T-cell (primary cell): ENCODE data around the gene SELL. TPM values are rescaled to one million over a fixed set of nuclear protein-coding genes. Genes with fewer than 3 reads are reported as not detected.
"Not testable (repeated sequence)": the region's sequence is repeated elsewhere in the genome, so short reads cannot be mapped to it uniquely, and the experiment has no call there.

Experiments used
- ATAC-seq, 4 experiments: fragments of 200-7000 bp in 3 of 4; fragments of 150-1000 bp in 1 of 4; cut with Tn5 transposase; replicated peaks in 1 of 4; 1 replicate in 3 of 4; 2 replicates in 1 of 4; pipeline ENCODE4 v1.10.0; 2021; ENCODE audit warnings: moderate library complexity in 3 of 4, mild to moderate bottlenecking in 2 of 4, moderate number of reproducible peaks in 1 of 4
- CTCF ChIA-PET, 2 donors: fragments of 300-600 bp; sonication (Branson Sonifier 250); formaldehyde crosslinking; loops; one replicate each; lab custom pipeline; 2022; ENCODE audit warnings: antibody characterized with exemption in 2 of 2; lab: Charles Lee
- POLR2A ChIA-PET, 2 donors: fragments of 300-600 bp; sonication (Branson Sonifier 250); formaldehyde crosslinking; loops; one replicate each; lab custom pipeline; 2022; ENCODE audit warnings: antibody characterized with exemption in 2 of 2; lab: Charles Lee
- DNase-seq, 35 experiments: peaks; one replicate each; pipeline versions ENCODE4 v3.0.0 to v3.0.0-alpha.2; 2013 to 2023
- H3K27ac ChIP-seq: one replicate; pipeline ENCODE4 v1.5.1; 2013; ENCODE audit warnings: low read length
- H3K27me3 ChIP-seq, 2 experiments: replicated peaks in 1 of 2; 1 replicate in 1 of 2; 2 replicates in 1 of 2; pipeline versions ENCODE4 v1.6.1 to v1.7.0; 2013; ENCODE audit warnings: low read length in 1 of 2, mixed read lengths in 1 of 2; ENCODE audit not compliant: control insufficient read depth in 2 of 2, insufficient read depth in 2 of 2; ENCODE audit errors: extremely low read depth in 1 of 2
- H3K36me3 ChIP-seq, 2 donors: 1 replicate in 1 of 2; 2 replicates in 1 of 2; pipeline versions ENCODE4 v1.6.1 to v1.7.0; 2013; ENCODE audit warnings: low read length in 1 of 2; ENCODE audit not compliant: control insufficient read depth in 2 of 2, insufficient read depth in 1 of 2; ENCODE audit errors: extremely low read depth in 1 of 2
- H3K4me1 ChIP-seq, 2 experiments: 1 replicate in 1 of 2; 2 replicates in 1 of 2; pipeline versions ENCODE4 v1.6.1 to v1.7.0; 2013; ENCODE audit warnings: low read length in 2 of 2, mixed read lengths in 1 of 2; ENCODE audit not compliant: insufficient read depth in 2 of 2, control insufficient read depth in 1 of 2; ENCODE audit errors: extremely low read depth in 1 of 2
- H3K4me3 ChIP-seq, 2 donors: 1 replicate in 1 of 2; 2 replicates in 1 of 2; pipeline versions ENCODE4 v1.5.1 to v1.7.0; 2013; ENCODE audit warnings: mild to moderate bottlenecking in 2 of 2, low read length in 1 of 2, moderate library complexity in 1 of 2; ENCODE audit not compliant: control insufficient read depth in 1 of 2; ENCODE audit errors: extremely low read depth in 1 of 2
- H3K9me3 ChIP-seq: 2 replicates; pipeline ENCODE4 v1.7.0; 2013
- H3K27ac Mint-ChIP-seq, 2 donors: one replicate each; pipeline ENCODE4 v1.8.0; 2020 to 2021; ENCODE audit warnings: mild to moderate bottlenecking in 2 of 2, mixed read lengths in 2 of 2
- H3K27me3 Mint-ChIP-seq, 2 donors: one replicate each; pipeline ENCODE4 v1.8.0; 2021 to 2022; ENCODE audit warnings: mixed read lengths in 2 of 2
- H3K36me3 Mint-ChIP-seq: one replicate; pipeline ENCODE4 v1.8.0; 2021; ENCODE audit warnings: mixed read lengths
- H3K4me1 Mint-ChIP-seq, 3 donors: one replicate each; pipeline ENCODE4 v1.8.0; 2020 to 2022; ENCODE audit warnings: mixed read lengths in 3 of 3, mild to moderate bottlenecking in 1 of 3
- H3K4me3 Mint-ChIP-seq, 3 donors: one replicate each; pipeline ENCODE4 v1.8.0; 2020 to 2022; ENCODE audit warnings: mild to moderate bottlenecking in 3 of 3, mixed read lengths in 3 of 3, moderate library complexity in 3 of 3
- H3K9me3 Mint-ChIP-seq, 3 donors: one replicate each; pipeline ENCODE4 v1.8.0; 2020 to 2022; ENCODE audit warnings: mixed read lengths in 3 of 3
- WGBS: methylation state at CpG from one replicate; pipeline ENCODE4 v1.1.5; 2013; ENCODE audit warnings: missing lambda C conversion rate; ENCODE audit not compliant: insufficient coverage; 5-methylcytosine and 5-hydroxymethylcytosine counted together
- total RNA-seq, 35 experiments: library from RNA in 6 of 35; stranded (reverse) in 6 of 35; fragments of 120-200 nt in 1 of 35; gene quantifications; one replicate each; pipeline versions ENCODE4 v1.2.1 to v1.2.4 and lab custom pipeline; 2013 to 2026

The SELL gene
- total RNA-seq, 5 donors from 2014 or later (not counting 1 experiment from before 2014, with no cell fraction given), result 305 to 461 (median 336) TPM

- Mint-ChIP-seq H3K27ac (peak overlapping the region in 1 of 2 donors; percentile 84), H3K9me3 (peaks cover 5 to 14% (median 6%) of the 10 kb centered on the region in 3 donors), H3K36me3 (peaks cover 12% of the 10 kb centered on the region), H3K4me1 (peaks cover 58 to 79% (median 75%) of the 10 kb centered on the region in 3 donors)
- H3K4me3 ChIP-seq, CTCF ChIA-PET, DNase-seq, ATAC-seq, POLR2A ChIA-PET, H3K36me3 ChIP-seq, H3K27me3 Mint-ChIP-seq, H3K4me3 Mint-ChIP-seq, H3K27ac ChIP-seq, H3K27me3 ChIP-seq, H3K9me3 ChIP-seq: not testable (repeated sequence)
- H3K4me1 ChIP-seq, result peaks cover 2 to 15% of the 10 kb centered on the region in 2 experiments
- WGBS, result 97% methylated on average over 12 of the region's 16 CpGs
These were observed 50.4 kb downstream of the SELL start for GRCh38 chr1:169661066-169661465.

- POLR2A ChIA-PET, result interaction anchor here in 1 of 2 donors (1.5 kb wide), 1 partner anchor 12 kb away, joined by 3 read pairs; no protein-coding TSS in a partner anchor
These were observed 52.6 kb downstream of the SELL start for GRCh38 chr1:169658777-169659176.

GRCh38 chr1:169653873-169654272 lies 57.5 kb downstream of the SELL start:
- peaks cover 11 to 17% of the 10 kb centered on the region in 2 experiments for H3K4me1 ChIP-seq
- H3K4me3 ChIP-seq, result no peak overlapping the region
- Mint-ChIP-seq H3K27me3 (no peaks in the 10 kb centered on the region), H3K4me3 (no peak overlapping the region), H3K27ac (no peak overlapping the region), H3K9me3 (peaks cover 5 to 16% (median 6%) of the 10 kb centered on the region in 3 donors), H3K36me3 (peaks cover 9% of the 10 kb centered on the region), H3K4me1 (peaks cover 64 to 72% (median 71%) of the 10 kb centered on the region in 3 donors)
- ATAC-seq (no peak), DNase-seq (no peak)
- no peaks in the 10 kb centered on the region for H3K36me3 ChIP-seq
- WGBS, result 100% methylated on average over 2 of the region's 2 CpGs
- H3K27me3 ChIP-seq, result no peaks in the 10 kb centered on the region
- H3K9me3 ChIP-seq, result no peaks in the 10 kb centered on the region
- ChIA-PET POLR2A (no interaction called here), CTCF (interaction anchor here in 1 of 2 donors (0.6 kb wide), 1 partner anchor 107 kb away, joined by 5 read pairs; no protein-coding TSS in a partner anchor)
- no peak overlapping the region for H3K27ac ChIP-seq

More at GRCh38 chr1:169658777-169659176, 52.6 kb downstream of the SELL start:
- Mint-ChIP-seq H3K4me1 (peaks cover 75 to 86% (median 85%) of the 10 kb centered on the region in 3 donors), H3K4me3 (peak overlapping the region; percentile 13 to 69 (median 13)), H3K27ac (peak overlapping the region; percentile 84 to 87), H3K9me3 (peaks cover 5 to 21% (median 6%) of the 10 kb centered on the region in 3 donors)
- H3K4me1 ChIP-seq, result peaks cover 2 to 18% of the 10 kb centered on the region in 2 experiments
- CTCF ChIA-PET, result interaction anchor here in 1 of 2 donors (1.5 kb wide), 1 partner anchor 56 kb away, joined by 5 read pairs; no protein-coding TSS in a partner anchor
- H3K36me3 Mint-ChIP-seq, H3K27me3 Mint-ChIP-seq, H3K27me3 ChIP-seq, H3K9me3 ChIP-seq, DNase-seq, H3K36me3 ChIP-seq, H3K27ac ChIP-seq, ATAC-seq, H3K4me3 ChIP-seq: not testable (repeated sequence)

GRCh38 chr1:169651035-169651434 lies 60.4 kb downstream of the SELL start:
- Histone ChIP-seq H3K4me1 (peaks cover 11 to 19% of the 10 kb centered on the region in 2 experiments), H3K27ac (no peak overlapping the region), H3K27me3 (no peaks in the 10 kb centered on the region), H3K9me3 (no peaks in the 10 kb centered on the region), H3K4me3 (no peak overlapping the region), H3K36me3 (no peaks in the 10 kb centered on the region)
- peaks cover 0 to 7% (median 6%) of the 10 kb centered on the region in 3 donors for H3K9me3 Mint-ChIP-seq
- no CpG with 5 or more reads among the region's 2 CpGs for WGBS
- DNase-seq, result no peak
- H3K27me3 Mint-ChIP-seq, result no peaks in the 10 kb centered on the region
- ChIA-PET CTCF (no interaction called here), POLR2A (no interaction called here)
- H3K4me1 Mint-ChIP-seq, result peaks cover 55 to 61% (median 60%) of the 10 kb centered on the region in 3 donors
- no peak overlapping the region for H3K27ac Mint-ChIP-seq
- peaks cover 2% of the 10 kb centered on the region for H3K36me3 Mint-ChIP-seq
- ATAC-seq, result no peak
- H3K4me3 Mint-ChIP-seq, result no peak overlapping the region

- no peak for ATAC-seq
- no peak for DNase-seq
- CTCF ChIA-PET, result no interaction called here
- no CpG with 5 or more reads among the region's 4 CpGs for WGBS
- Mint-ChIP-seq H3K9me3 (peaks cover 0 to 7% (median 6%) of the 10 kb centered on the region in 3 donors), H3K27ac (peak overlapping the region; percentile 92 to 97), H3K4me3 (peak overlapping the region in 1 of 3 donors; percentile 48), H3K27me3 (no peaks in the 10 kb centered on the region), H3K4me1 (peaks cover 51 to 56% (median 55%) of the 10 kb centered on the region in 3 donors), H3K36me3 (peaks cover 2% of the 10 kb centered on the region)
- Histone ChIP-seq H3K4me3 (no peak overlapping the region), H3K4me1 (peaks cover 8 to 19% of the 10 kb centered on the region in 2 experiments), H3K36me3 (no peaks in the 10 kb centered on the region), H3K9me3 (no peaks in the 10 kb centered on the region), H3K27ac (no peak overlapping the region), H3K27me3 (no peaks in the 10 kb centered on the region)
- POLR2A ChIA-PET, result no interaction called here
These were observed 60.9 kb downstream of the SELL start for GRCh38 chr1:169650551-169650950.

GRCh38 chr1:169648709-169649108 lies 62.7 kb downstream of the SELL start:
- Mint-ChIP-seq H3K36me3 (peaks cover 2% of the 10 kb centered on the region), H3K4me3 (peak overlapping the region in 1 of 3 donors; percentile 48), H3K27me3 (no peaks in the 10 kb centered on the region), H3K4me1 (peaks cover 46 to 48% (median 47%) of the 10 kb centered on the region in 3 donors), H3K9me3 (peaks cover 0 to 6% (median 0%) of the 10 kb centered on the region in 3 donors), H3K27ac (peak overlapping the region; percentile 92 to 97)
- H3K9me3 ChIP-seq, result no peaks in the 10 kb centered on the region
- DNase-seq (no peak), ATAC-seq (peak in 2 of 4 experiments; percentile 8 to 35)
- no peak overlapping the region for H3K4me3 ChIP-seq
- ChIA-PET POLR2A (no interaction called here), CTCF (no interaction called here)
- H3K27me3 ChIP-seq, result no peaks in the 10 kb centered on the region
- no peaks in the 10 kb centered on the region for H3K36me3 ChIP-seq
- peaks cover 8 to 19% of the 10 kb centered on the region in 2 experiments for H3K4me1 ChIP-seq
- H3K27ac ChIP-seq, result peak overlapping the region; percentile 49
- no CpG with 5 or more reads among the region's 1 CpG for WGBS
